ENCODE data around the gene STAMBP. TPM values are rescaled to one million over a fixed set of nuclear protein-coding genes. Genes with fewer than 3 reads are reported as not detected.
"Not testable (repeated sequence)": the region's sequence is repeated elsewhere in the genome, so short reads cannot be mapped to it uniquely, and the experiment has no call there.

Gene STAMBP
- total RNA-seq, result 10 to 100 TPM; 32.4 to 38.7 TPM
- long read RNA-seq, donor 1, full-length matches to known transcripts, result 5 of 19 reads
- long read RNA-seq, donor 1, partial matches to known transcripts, result 7 of 19 reads
- long read RNA-seq, donor 1, other reads (novel, unspliced or antisense), result 7 of 19 reads
- long read RNA-seq, donor 2, full-length matches to known transcripts, result 34 of 55 reads
- long read RNA-seq, donor 2, partial matches to known transcripts, result 6 of 55 reads
- long read RNA-seq, donor 2, other reads (novel, unspliced or antisense), result 15 of 55 reads

GRCh38 chr2:73828818-73829570 lies at the start of gene STAMBP:
Gene STAMBP, plus strand, starts transcription at chr2:73828961. Its CDS starts 1,896 bp downstream, at chr2:73830857.
- intact Hi-C loops (cut with DNase I), result no loop called here
- peak; percentile 99 for DNase-seq (ENCODE audit: low spot score)

DNA sequence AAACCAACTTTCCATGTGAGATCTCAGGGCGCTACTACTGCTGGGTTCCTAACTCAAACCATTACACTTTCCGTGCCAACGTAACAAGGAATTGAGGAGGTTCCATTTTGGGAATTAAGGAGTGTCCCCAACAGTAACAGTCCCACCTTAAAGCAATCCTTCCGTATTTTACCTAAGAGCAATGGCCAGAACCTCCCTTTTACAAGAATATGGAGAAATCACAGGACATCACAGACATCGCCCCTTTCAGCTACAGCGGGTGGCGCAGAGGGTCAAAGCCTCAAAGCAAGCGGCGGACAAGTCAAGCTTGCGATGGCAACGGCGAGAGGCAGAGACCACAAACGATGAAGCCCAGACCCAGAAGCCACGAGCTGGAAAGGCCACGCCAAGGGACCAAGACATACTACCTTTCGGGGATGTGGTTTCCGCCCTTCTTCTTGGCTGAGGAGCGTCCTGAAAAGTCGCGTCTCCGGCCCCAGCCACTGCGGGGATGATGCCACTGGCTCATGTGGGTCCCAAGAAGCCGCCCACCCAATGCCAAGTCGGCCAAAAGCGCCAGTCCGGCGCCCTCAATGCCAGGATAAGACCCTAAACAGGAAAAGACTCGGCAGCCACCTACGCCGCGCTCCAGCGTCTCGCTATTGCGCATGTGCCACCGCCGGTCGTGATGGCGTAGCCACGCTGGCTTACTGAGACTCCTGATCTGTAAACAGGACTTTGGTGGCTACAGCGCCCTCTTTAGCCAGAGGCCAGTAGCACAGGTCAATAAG lies 49.1 kb upstream of the STAMBP start, which contains the start of gene DUSP11:
Gene DUSP11 (minus strand): TSS at position 637 of the 770 bp plus-strand sequence. CDS start 129 bp downstream, at position 508.
- intact Hi-C loops (cut with DNase I), result no loop called here
- DNase-seq (ENCODE audit: low spot score), result peak; percentile 98

GRCh38 chr2:73780237-73780582 lies 48.6 kb upstream of the STAMBP start:
- intact Hi-C loops (cut with DNase I), result no loop called here
- no peak for DNase-seq (ENCODE audit: low spot score)

DNA sequence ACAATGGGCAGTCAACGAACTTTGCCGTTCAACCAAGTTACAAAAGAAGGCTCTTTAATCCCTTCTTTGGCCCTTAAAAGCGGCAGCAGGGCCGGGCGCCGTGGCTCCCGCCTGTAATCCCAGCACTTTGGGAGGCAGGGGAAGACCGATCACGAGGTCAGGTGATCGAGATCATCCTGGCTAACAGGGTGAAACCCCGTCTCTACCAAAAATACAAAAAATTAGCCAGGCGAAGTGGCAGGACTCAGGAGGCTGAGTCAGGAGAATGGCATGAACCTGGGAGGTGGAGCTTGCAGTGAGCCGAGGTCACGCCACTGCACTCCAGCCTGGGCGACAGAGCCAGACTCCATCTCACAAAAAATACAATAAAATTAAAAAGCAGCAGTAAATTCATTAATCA lies 45.4 kb upstream of the STAMBP start:
- intact Hi-C loops (cut with DNase I), result not testable (repeated sequence)

GRCh38 chr2:73783883-73784282 lies 44.9 kb upstream of the STAMBP start, which contains the start of gene C2orf78:
Gene C2orf78, plus strand, starts transcription at chr2:73784183. Its CDS starts 127 bp downstream, at chr2:73784310.
- DNase-seq (ENCODE audit: low spot score); intact Hi-C loops (cut with DNase I): not testable (repeated sequence)

More for the DNA sequence above, 45.4 kb upstream of the STAMBP start:
- DNase-seq (ENCODE audit: low spot score), result not testable (repeated sequence)

GRCh38 chr2:73811878-73812277 lies 16.9 kb upstream of the STAMBP start:
- intact Hi-C loops (cut with DNase I), result no loop called here
- no peak for DNase-seq (ENCODE audit: low spot score)

- no peak for DNase-seq (ENCODE audit: low spot score)
- intact Hi-C loops (cut with DNase I), result no loop called here
Measured at GRCh38 chr2:73812635-73813034, 16.1 kb upstream of the STAMBP start.

GRCh38 chr2:73818296-73818695 lies 10.5 kb upstream of the STAMBP start:
- intact Hi-C loops (cut with DNase I), result no loop called here
- no peak for DNase-seq (ENCODE audit: low spot score)

GRCh38 chr2:73821227-73821626 lies 7.5 kb upstream of the STAMBP start:
- intact Hi-C loops (cut with DNase I), result no loop called here
- no peak for DNase-seq (ENCODE audit: low spot score)

DNA sequence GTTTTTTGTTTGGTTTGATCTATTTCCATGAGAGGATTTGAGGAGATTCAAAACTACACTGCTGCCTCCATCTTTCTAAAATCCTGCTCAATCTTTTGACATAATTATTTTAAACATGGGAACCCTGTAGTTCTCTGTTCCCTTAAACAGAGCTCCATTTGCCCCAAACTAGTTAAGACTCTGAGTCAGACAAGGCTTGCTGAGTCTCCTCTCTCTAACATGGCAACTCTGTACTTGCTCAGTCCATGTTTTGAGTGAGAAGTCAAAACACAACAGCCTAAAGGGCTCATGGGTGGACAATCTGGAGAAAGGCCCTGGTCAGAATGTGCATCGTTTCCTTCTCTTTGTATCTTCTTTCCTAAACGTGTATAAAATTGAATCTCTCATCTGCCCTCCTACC lies 7.1 kb upstream of the STAMBP start:
- intact Hi-C loops (cut with DNase I), result no loop called here
- DNase-seq (ENCODE audit: low spot score), result no peak

DNA sequence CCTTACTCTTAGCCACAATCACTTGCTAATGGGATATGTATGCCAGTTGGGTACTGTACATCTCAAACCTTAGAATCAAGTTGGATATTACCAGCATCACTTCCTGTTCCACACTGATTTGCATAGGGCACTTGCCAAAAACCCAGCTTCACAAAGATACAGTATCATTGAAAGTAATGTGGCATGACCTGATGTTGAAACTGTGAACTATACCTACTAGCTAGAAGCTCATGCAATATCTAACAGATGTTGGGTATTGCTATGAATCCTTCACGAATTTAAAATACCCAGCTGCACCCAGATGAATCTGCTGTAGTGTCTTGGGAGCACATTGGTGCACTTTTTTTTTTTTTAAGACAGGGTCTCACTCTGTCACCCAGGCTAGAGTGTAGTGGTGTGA lies 6.5 kb upstream of the STAMBP start:
- intact Hi-C loops (cut with DNase I), result no loop called here
- DNase-seq (ENCODE audit: low spot score), result no peak

- intact Hi-C loops (cut with DNase I), result no loop called here
- DNase-seq (ENCODE audit: low spot score), result no peak
Measured at GRCh38 chr2:73822991-73823390, 5.8 kb upstream of the STAMBP start.

- intact Hi-C loops (cut with DNase I), result no loop called here
- no peak for DNase-seq (ENCODE audit: low spot score)
Measured at GRCh38 chr2:73823416-73823815, 5.3 kb upstream of the STAMBP start.

- intact Hi-C loops (cut with DNase I), result no loop called here
Measured at GRCh38 chr2:73823916-73824523, 4.7 kb upstream of the STAMBP start.

DNA sequence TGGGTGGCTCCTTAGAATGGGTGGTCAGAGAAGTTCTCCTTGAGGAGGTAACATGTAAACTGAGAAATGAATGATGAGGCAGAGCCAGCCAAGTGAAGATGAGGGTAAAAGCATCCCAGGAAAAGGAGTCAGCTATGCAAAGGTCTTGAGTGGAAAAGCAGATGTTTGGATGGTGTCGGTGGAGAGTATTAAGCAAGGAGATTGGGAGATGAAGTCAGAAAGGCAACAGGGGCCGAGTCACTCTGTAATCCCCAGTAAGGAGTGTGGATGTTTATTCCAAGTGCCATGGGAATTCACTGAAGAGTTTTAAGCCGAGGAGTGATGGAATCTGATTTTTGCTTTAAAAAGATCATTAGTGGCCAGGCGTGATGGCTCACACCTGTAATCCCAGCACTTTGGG lies 3.4 kb upstream of the STAMBP start:
- intact Hi-C loops (cut with DNase I), result no loop called here
- no peak for DNase-seq (ENCODE audit: low spot score)

More at GRCh38 chr2:73823916-73824523, 4.7 kb upstream of the STAMBP start:
- DNase-seq (ENCODE audit: low spot score), result no peak

DNA sequence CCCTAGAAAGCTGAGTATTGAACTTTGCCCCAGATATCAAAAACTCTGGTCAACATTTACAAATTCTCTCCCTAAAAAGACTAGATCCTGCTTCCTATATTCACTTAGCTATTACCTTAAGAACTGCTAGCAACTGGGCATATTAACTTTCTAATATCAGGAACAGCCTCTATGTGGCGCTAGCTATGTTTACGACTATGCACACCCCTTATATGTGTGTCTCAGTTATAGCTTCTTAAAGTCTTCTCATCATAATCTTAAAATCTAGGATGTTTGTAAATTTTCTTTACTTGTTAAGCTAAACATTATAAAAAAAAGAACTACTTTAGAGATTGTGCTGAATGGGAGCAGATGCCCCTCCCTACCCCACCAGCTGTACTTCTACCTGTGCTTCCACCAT lies 1.7 kb upstream of the STAMBP start:
- no peak for DNase-seq (ENCODE audit: low spot score)
- intact Hi-C loops (cut with DNase I), result no loop called here

GRCh38 chr2:73827660-73828388 lies 937 bp upstream of the STAMBP start:
- intact Hi-C loops (cut with DNase I), result no loop called here
- DNase-seq (ENCODE audit: low spot score), result no peak

DNA sequence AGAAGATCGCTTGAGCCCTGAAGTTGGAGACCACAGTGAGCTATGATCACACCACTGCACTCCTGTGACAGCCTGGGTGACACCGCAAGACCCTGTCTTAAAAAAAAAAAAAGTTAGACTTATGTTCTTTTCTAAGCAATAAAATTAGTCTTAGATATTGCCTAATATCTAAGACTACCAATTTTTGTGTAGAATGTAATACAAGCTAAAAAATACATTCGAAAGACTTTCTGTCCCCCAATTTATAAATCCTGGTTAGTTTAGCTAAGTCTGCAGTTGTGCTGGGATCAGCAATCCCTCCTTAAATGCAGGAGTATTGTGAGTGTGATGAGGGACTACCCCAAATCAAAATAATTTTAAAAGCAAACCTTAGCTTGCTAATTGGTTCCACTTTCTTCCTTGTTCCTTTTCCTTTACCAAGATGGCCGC lies 358 bp upstream of the STAMBP start:
- no peak for DNase-seq (ENCODE audit: low spot score)
- intact Hi-C loops (cut with DNase I), result no loop called here
